NCI-H1694 (cell line): ENCODE results near the gene FOXD1.
A peak's percentile ranks its signal among the peaks of the same experiment; 100 is the strongest.
"Not testable (repeated sequence)": the region's sequence is repeated elsewhere in the genome, so short reads cannot be mapped to it uniquely, and the experiment has no call there.

Experiments
- DNase-seq: peaks from one replicate; lab custom pipeline; 2025; lab: John Stamatoyannopoulos, UW

Gene FOXD1

DNA sequence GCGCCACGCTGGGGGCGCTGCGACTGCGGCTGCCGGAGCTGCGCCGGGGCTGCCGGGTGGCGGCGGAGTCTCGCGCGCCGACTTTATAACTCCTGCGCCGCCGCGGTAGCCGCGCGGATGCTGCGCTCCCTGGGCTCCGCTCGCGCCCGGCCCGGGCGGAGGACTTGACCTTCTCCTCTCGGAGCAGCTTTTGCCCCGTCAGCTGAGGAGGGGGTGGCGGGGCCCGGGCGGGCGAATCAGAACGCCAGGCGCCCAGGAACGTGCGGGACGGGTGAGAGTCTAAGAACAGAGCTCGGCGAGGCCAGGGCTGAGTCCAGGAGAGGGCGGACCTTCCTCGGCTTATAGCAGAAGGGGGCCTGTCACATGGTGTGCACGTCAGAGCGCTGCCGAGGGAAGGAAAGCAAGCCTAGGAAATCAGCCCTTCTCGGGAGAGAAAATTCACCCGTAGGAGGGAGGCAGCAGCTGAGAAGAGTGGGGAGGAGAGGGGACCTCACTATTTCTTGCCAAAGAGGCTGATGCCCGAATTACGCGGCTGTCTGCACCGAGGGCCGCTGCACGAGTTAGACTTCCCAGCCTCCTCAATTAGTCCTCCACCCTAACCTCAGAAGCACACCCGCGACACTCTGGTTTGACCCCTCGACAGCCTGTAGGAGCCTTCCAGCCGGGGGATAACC, at the start of gene FOXD1:
Gene FOXD1, minus strand, starts transcription at position 315 of the 674 bp plus-strand sequence. CDS start 415 bp downstream, outside the sequence.
- DNase-seq: peak; percentile 79

GRCh38 chr5:73497497-73498056, 49.0 kb upstream of the FOXD1 start:
- DNase-seq: no peak

- DNase-seq: peak; percentile 68
Observed at GRCh38 chr5:73496984-73497457, 48.4 kb upstream of the FOXD1 start.

DNA sequence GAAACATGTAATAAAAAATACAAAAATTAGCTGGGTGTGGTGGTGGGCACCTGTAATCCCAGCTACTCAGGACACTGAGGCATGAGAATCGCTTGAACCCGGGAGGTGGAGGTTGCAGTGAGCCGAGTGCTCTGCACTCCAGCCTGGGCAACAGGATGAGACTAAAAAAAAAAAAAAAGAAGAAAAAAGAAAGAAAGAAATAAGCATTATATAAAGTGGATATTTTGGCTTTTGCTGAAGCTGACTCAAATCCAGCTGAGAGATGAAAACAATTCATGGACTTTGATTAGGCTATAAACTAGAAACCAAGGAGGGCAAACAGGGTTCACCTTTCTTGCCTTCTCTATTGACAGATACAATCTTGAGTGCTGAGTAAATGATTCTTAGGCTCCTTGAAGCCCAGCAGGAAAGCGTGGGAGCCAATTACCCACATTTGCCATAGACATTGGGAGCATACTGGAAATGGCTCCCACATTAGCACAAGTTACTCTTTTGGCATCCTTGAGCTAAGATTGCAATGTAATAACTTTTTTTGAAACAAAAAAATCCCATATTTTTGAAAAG, 47.3 kb upstream of the FOXD1 start:
- DNase-seq: no peak

GRCh38 chr5:73494721-73495120, 46.1 kb upstream of the FOXD1 start:
- no peak for DNase-seq

DNA sequence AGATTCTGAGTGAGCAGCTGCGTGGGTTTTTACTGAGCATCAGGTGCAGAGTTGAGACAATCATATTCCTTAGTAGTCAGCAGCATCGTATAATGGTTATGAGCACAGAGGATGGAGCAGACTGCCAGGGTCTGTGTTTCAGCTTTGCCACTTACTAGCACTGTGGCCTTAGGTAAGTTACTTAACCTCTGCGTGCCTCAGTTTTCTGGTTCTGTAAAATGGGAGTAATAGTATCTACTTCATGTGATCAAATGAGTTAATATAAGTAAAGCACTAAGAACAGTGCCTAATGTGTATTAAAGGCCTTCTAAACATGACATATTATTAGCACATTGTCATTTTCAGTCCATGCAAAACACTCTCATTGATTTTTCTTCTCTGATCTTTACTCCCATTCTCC, 44.8 kb upstream of the FOXD1 start:
- DNase-seq: no peak

- no peak for DNase-seq
Observed at GRCh38 chr5:73491155-73491554, 42.6 kb upstream of the FOXD1 start.

GRCh38 chr5:73490088-73490487, 41.5 kb upstream of the FOXD1 start:
- DNase-seq: no peak

- DNase-seq: no peak
Observed at GRCh38 chr5:73488806-73489205, 40.2 kb upstream of the FOXD1 start.

DNA sequence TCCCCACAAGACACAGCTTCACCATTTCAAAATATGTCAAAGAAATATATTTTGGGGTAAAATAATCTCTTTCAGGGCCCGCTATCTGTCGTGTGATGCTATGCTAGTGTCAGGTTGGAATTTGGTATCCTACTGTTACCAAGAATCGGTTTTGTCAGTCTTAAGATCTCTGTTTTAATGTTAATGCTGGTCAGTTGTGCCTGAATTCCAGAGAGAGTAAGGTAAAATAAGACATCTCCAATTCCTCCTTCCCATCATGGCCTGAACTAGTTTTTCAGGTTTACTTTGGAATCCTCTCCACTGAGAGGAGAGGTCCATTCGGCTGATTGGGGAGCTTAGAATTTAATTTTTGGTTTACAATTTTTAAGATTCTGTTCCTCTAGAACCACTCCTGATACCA, 39.2 kb upstream of the FOXD1 start:
- DNase-seq: no peak

DNA sequence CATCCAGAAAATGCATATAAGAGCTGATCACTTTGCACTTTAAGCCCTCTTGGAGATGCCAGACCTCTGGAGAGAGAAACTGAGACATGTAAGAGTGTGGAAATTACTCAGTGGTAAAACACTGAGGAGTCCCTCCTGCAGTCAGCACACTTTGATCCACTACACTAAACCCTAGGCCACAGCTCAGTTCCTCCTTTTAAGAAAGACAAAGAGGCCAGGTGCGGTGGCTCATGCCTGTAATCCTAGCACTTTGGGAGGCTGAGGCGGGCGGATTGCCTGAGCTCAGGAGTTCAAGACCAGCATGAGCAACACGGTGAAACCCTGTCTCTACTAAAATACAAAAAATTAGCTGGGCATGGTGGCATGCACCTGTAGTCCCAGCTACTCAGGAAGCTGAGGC, 38.7 kb upstream of the FOXD1 start:
- not testable (repeated sequence) for DNase-seq

GRCh38 chr5:73486119-73486899, 37.7 kb upstream of the FOXD1 start:
- DNase-seq: no peak

DNA sequence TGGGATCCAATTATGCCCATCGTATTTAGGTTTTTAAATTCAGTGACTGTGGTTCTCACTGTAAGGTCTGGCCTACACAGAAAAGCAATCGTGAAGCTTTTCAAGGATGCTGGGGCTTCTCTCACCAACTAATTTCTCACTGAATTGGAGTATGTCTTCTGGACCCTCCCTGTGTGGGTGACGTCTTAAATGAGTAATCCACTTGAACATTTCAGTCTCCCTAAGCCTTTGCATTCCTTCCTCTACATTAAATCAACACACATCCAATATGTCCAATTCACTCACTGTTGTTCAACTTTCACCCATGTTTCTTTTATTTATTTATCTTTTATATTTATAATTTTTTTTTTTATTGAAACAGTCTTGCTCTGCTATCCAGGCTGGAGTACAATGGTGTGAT, 37.1 kb upstream of the FOXD1 start:
- no peak for DNase-seq

- no peak for DNase-seq
Observed at GRCh38 chr5:73484511-73484910, 35.9 kb upstream of the FOXD1 start.

GRCh38 chr5:73483676-73484075, 35.1 kb upstream of the FOXD1 start:
- DNase-seq: no peak

DNA sequence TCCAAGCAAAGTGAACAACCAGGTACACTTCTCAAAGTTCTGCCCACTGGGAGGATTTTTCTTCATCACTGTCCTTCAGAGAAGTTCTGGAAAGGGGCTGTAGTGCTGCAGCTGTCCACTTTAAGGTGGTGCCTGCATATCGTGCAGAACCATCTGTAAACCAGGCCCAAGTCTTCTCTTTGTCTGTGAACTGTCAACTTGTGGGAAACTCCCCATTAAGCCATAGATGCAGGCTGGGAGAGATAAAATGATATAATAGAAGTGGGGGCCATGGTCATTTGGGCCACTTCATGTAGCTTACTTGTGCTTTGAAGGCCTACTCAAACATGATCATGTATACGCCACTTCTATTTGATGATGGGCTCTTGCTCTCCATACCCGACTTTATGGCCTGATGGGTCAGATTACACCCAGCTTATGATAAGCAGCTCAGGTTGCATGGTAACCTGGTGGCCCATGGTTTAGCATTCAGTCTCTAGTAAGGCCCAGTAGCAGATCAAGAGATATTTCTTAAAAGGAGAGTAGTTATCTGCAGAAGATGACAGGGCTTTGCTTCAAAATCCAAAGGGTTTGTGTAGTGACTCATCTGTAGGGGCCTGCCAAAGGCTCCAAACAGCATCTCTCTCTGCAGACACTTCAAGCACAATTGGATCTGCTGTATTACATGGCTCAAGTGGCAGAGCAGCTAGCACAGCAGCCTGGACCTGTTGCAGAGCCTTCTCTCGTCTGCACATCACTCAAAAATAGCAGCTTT, 34.0 kb upstream of the FOXD1 start:
- DNase-seq: no peak

- DNase-seq: no peak
Observed at GRCh38 chr5:73480500-73480899, 31.9 kb upstream of the FOXD1 start.

DNA sequence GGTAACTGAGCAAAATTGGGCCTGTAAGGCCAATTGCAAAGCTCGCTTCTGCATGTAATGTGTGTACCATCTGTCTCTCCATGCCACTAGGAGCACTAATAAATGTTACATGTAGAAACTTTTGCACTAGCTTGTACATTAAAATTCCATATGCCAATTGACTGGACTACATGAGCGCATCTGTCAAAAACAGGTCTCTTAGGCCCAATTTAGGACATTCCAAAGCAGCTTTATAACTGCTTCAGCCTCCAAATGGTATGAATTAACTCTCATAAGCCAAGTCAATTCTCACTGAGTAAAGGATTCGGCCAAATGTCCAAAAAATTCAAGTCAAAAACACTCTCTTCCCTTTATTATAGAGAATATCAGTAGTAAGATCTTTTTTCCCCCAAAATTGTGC, 23.5 kb upstream of the FOXD1 start:
- no peak for DNase-seq

DNA sequence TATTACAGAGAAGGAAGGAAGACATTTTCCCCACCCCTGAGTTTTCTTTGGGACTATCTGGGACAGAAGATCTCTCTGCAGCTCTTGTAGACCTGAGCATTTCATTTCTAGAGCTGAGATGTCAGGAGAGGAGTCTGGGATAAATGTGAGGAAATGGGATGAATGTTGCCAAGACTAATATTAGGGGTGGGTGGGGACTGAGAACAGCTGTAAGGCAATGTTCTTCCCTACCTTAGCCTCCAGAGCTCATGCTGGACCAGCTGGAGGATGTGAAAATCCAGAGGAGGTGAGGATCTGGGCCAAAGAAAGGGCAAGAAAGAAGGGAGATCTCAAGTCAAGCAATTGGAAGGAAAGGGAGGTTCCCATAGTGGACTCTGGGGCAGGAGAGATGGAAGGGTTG, 23.1 kb upstream of the FOXD1 start:
- no peak for DNase-seq

DNA sequence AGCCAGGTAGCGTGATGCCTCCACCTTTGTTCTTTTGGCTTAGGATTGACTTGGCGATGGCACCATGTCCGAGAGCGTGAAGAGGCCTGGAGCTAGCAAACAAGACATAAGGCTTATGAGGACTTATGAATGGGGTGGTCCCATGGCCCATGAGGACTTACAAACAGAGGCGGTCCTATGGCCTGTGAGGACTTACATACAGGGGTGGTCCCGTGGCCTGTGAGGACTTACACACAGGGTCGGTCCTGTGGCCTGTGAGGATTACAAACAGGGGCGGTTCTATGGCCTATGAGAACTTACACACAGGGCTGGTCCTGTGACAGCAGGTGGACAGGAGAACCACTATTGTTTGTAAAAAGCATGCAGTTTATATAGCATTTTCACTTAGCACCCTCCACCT, 21.3 kb upstream of the FOXD1 start:
- no peak for DNase-seq

DNA sequence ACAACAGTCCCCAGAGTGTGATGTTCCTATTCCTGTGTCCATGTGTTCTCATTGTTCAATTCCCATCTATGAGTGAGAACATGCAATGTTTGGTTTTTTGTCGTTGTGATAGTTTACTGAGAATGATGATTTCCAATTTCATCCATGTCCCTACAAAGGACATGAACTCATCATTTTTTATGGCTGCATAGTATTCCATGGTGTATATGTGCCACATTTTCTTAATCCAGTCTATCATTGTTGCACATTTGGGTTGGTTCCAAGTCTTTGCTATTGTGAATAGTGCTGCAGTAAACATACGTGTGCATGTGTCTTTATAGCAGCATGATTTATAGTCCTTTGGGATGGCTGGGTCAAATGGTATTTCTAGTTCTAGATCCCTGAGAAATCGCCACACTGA, 20.1 kb upstream of the FOXD1 start:
- DNase-seq: not testable (repeated sequence)
